Heart left ventricle (tissue), 16 donors: ENCODE results near the gene MB. TPM values are rescaled to one million over a fixed set of nuclear protein-coding genes. Genes with fewer than 3 reads are reported as not detected.

Experiments
- ATAC-seq, 4 donors: fragments of 200-7000 bp; cut with Tn5 transposase; one replicate each; pipeline ENCODE4 v1.9.1; 2020 to 2022; ENCODE audit warnings: moderate library complexity in 4 of 4, mild to moderate bottlenecking in 3 of 4, moderate number of reproducible peaks in 1 of 4
- DNase-seq, 5 donors: peaks; one replicate each; pipeline ENCODE4 v3.0.0-alpha.2; 2020
- H3K27ac ChIP-seq, 12 donors: fragments of 200-600 bp; sonication (generic) in 4 of 12; one replicate each; pipeline versions ENCODE4 v1.5.0 to v1.8.0; 2016 to 2022; ENCODE audit warnings: mild to moderate bottlenecking in 2 of 12
- H3K27me3 ChIP-seq, 9 donors: fragments of 200-600 bp; sonication (generic) in 2 of 9; one replicate each; pipeline versions ENCODE4 v1.5.1 to v1.8.0; 2016 to 2022; ENCODE audit warnings: mild to moderate bottlenecking in 3 of 9
- H3K36me3 ChIP-seq, 9 donors: fragments of 200-600 bp; sonication (generic) in 2 of 9; one replicate each; pipeline versions ENCODE4 v1.5.0 to v1.8.0; 2018 to 2022; ENCODE audit warnings: mild to moderate bottlenecking in 2 of 9
- H3K4me1 ChIP-seq, 12 donors: fragments of 200-600 bp; sonication (generic) in 4 of 12; one replicate each; pipeline versions ENCODE4 v1.5.0 to v1.8.0; 2016 to 2022; ENCODE audit warnings: mild to moderate bottlenecking in 3 of 12
- H3K4me3 ChIP-seq, 12 donors: fragments of 200-600 bp; sonication (generic) in 4 of 12; one replicate each; pipeline versions ENCODE4 v1.5.0 to v1.8.0; 2017 to 2022; ENCODE audit warnings: mild to moderate bottlenecking in 9 of 12, moderate library complexity in 4 of 12
- H3K9me3 ChIP-seq, 12 donors: fragments of 200-600 bp; sonication (generic) in 4 of 12; one replicate each; pipeline versions ENCODE4 v1.5.0 to v1.8.0; 2016 to 2022; ENCODE audit warnings: mild to moderate bottlenecking in 1 of 12
- POLR2A ChIP-seq, 2 donors: fragments of 450-650 bp; IDR thresholded peaks; one replicate each; pipeline ENCODE4 v1.6.1; 2017; ENCODE audit warnings: antibody characterized with exemption in 2 of 2, mild to moderate bottlenecking in 2 of 2, moderate library complexity in 2 of 2
- WGBS, 4 donors: extraction: QIAGEN DNeasy Blood & Tissue Kit in 2 of 4; methylation state at CpG; one replicate each; pipeline versions ENCODE4 v1.1.5 to v1.1.7; 2013 to 2018; 5-methylcytosine and 5-hydroxymethylcytosine counted together
- intact Hi-C, 10 donors: fragments of 100-400 bp; cut with DNase I; formaldehyde crosslinking; loops; one replicate each; pipeline versions ENCODE4 v1.11.1 to v1.14.2; 2022
- polyA plus RNA-seq, 2 donors: library from polyadenylated mRNA; stranded (reverse); fragments of 200-250 nt; gene quantifications; one replicate each; pipeline ENCODE4 v1.2.3, GENCODE V29; 2013
- total RNA-seq, 9 donors: library from RNA; depleted of rRNA in 2 of 9; stranded (reverse); fragments of >200 nt in 2 of 9; fragmentation: NEBNext Ultra II Directional in 3 of 9; extraction: Animal tissue kit (Norgen Biotek cat#: 25700) in 3 of 9; gene quantifications; one replicate each; pipeline versions ENCODE4 v1.1.0 to v1.2.4, GENCODE V29; 2016 to 2023
- TF ChIP-seq, protein P1 (sequence below), 12 donors: fragments of 200-600 bp; sonication (generic) in 4 of 12; IDR thresholded peaks; one replicate each; pipeline versions ENCODE4 v1.5.0 to v1.8.0; 2018 to 2022; ENCODE audit warnings: antibody characterized with exemption in 12 of 12, mild to moderate bottlenecking in 5 of 12
- donor health status: ischemic (EF 13 %, LVEDD 7.1; RV severe dilation, severe dysfunction).
- donor health status: healthy with polysubstance abuse.
- donor health status: DM: no; HTN: yes; CAD: no.
- donor health status: DM: no; HTN: no; CAD: no.
- donor health status: ischemic (EF 25% LVEDD 6.9; RV normal size, moderate dysfunction).
- donor health status: ischemic (EF 25% LVEDD 5.7; RV mildly dilated, moderate dysfunction).
- donor health status: healthy.
- donor health status: DM: yes; HTN: yes; CAD: no.
- donor health status: ischemic (EF 35%, LVEDD 5.7; RV mildly dilated, moderate dysfunction).
- donor health status: nonischemic (EF 11% LVEDD 7.7; RV severe dilation, severe dysfunction).
- donor health status: DM: yes; HTN: yes; CAD: no.
- donor health status: PGD.
- donor health status: ischemic (EF 29% LVEDD 5.4; RV normal size, mild dysfunction).
- donor health status: nonischemic (EF 23%, LVEDD 6.1; RV moderate dilation, normal function).

MB gene
- total and polyA plus RNA-seq, 11 donors, result 6,181 to 16,840 (median 13,341) TPM

DNA sequence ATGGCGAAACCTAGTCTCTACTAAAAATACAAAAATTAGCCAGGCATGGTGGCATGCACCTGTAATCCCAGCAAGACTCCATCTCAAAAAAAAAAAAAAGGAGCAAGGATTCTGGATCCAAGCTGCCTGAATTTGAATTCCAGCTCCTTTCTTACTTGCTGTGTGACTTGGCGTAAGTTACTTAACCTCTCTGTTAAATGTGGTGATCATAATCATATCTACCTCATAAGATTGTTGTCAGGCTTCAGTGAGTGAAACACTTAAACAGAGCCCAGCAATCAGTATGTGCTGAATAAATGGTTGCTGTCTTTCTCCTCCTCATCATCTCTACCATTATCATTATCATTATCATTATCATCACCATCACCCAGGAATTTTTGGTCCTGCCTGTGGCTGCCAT lies 2.7 kb downstream of the MB start:
- peak overlapping the region; percentile 39 to 86 (median 58) for H3K4me3 ChIP-seq
- H3K36me3 ChIP-seq, result peaks cover 0 to 21% (median 4%) of the 10 kb centered on the region in 9 donors
- DNase-seq (no peak), ATAC-seq (no peak)
- peaks cover 0 to 39% (median 13%) of the 10 kb centered on the region in 12 donors for H3K4me1 ChIP-seq
- peak overlapping the region; percentile 61 to 98 (median 90) for H3K27ac ChIP-seq
- peak in 1 of 2 donors; percentile 0 for TF ChIP-seq POLR2A (IDR thresholded peaks at IDR 0.05)
- TF ChIP-seq, protein P1, sequence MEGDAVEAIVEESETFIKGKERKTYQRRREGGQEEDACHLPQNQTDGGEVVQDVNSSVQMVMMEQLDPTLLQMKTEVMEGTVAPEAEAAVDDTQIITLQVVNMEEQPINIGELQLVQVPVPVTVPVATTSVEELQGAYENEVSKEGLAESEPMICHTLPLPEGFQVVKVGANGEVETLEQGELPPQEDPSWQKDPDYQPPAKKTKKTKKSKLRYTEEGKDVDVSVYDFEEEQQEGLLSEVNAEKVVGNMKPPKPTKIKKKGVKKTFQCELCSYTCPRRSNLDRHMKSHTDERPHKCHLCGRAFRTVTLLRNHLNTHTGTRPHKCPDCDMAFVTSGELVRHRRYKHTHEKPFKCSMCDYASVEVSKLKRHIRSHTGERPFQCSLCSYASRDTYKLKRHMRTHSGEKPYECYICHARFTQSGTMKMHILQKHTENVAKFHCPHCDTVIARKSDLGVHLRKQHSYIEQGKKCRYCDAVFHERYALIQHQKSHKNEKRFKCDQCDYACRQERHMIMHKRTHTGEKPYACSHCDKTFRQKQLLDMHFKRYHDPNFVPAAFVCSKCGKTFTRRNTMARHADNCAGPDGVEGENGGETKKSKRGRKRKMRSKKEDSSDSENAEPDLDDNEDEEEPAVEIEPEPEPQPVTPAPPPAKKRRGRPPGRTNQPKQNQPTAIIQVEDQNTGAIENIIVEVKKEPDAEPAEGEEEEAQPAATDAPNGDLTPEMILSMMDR (IDR thresholded peaks at IDR 0.05), result no peak
- intact Hi-C loops, result no loop called here
- H3K27me3 ChIP-seq, result no peaks in the 10 kb centered on the region
- no peaks in the 10 kb centered on the region for H3K9me3 ChIP-seq
- WGBS, 4 donors, result 56 to 79% (median 60%) methylated on average over 2 of the region's 2 CpGs

DNA sequence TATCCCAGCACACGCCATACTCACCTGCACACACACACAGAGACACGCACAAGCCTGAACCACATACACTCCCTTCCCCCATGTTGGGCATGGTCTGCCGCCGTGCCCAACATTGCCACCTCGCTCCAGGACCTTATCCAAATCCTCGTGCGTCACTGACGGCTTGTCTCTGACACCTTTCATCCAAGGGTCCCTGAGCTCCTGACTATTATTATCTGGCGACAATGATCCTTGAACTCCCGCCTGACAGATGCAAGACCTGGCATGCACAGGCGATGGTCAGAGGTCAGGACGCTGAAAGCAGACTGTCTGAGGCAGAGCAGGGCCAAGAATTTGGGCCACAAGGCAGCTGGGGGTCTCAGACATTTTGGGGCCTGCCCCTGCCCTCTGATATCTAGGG lies 4.2 kb downstream of the MB start:
- peak in 4 of 5 donors; percentile 74 to 87 (median 80) for DNase-seq
- TF ChIP-seq POLR2A (IDR thresholded peaks at IDR 0.05), result peak in 1 of 2 donors; percentile 42
- TF ChIP-seq, protein P1 (IDR thresholded peaks at IDR 0.05), result no peak
- no peaks in the 10 kb centered on the region for H3K27me3 ChIP-seq
- peaks cover 0 to 49% (median 13%) of the 10 kb centered on the region in 12 donors for H3K4me1 ChIP-seq
- H3K9me3 ChIP-seq, result no peaks in the 10 kb centered on the region
- peak overlapping the region; percentile 61 to 98 (median 90) for H3K27ac ChIP-seq
- WGBS, 4 donors, result 44 to 73% (median 61%) methylated on average over 12 of the region's 12 CpGs
- H3K4me3 ChIP-seq, result peak overlapping the region; percentile 11 to 86 (median 58)
- H3K36me3 ChIP-seq, result peaks cover 0 to 36% (median 4%) of the 10 kb centered on the region in 9 donors
- intact Hi-C loops, result no loop called here
- ATAC-seq, result peak; percentile 52 to 74 (median 68)

DNA sequence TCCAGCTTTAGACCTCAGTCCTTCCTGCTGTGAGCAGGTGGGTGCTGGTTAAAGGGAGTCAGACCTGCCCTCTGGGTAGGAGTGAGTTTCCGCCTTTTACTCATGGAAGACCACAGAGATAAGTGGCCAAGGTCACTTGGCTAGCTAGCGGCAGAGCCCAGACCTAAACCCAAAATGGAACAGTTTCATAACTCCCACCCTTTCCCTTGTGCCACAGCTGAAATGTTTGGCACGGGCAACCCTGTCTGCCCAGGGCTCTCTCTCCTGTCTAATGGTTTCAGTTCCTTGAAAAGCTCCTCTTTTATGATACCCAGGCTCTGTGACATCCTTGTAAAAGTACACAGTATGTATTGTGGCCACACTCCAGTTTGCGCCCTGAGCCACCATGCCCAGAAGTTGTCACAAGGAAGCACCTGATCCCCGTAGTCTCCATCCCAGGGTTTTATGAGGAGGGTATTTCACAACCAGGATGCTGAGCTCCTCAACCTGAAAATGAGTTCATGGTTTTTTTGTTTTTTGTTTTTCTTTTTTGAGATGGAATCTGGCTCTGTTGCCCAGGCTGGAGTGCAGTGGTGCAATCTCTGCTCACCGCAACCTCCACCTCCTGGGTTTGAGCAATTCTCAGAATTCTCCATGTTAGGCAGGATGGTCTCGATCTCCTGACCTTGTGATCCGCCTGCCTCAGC lies 5.1 kb downstream of the MB start:
- Histone ChIP-seq H3K27ac (peak overlapping the region; percentile 43 to 98 (median 90)), H3K27me3 (no peaks in the 10 kb centered on the region), H3K4me3 (peak overlapping the region in 11 of 12 donors; percentile 4 to 86 (median 56)), H3K36me3 (peaks cover 0 to 44% (median 4%) of the 10 kb centered on the region in 9 donors), H3K4me1 (peaks cover 0 to 53% (median 13%) of the 10 kb centered on the region in 12 donors), H3K9me3 (no peaks in the 10 kb centered on the region)
- WGBS, 4 donors, result 37 to 57% (median 50%) methylated on average over 8 of the region's 8 CpGs
- TF ChIP-seq, protein P1 (IDR thresholded peaks at IDR 0.05), result no peak
- no peak for TF ChIP-seq POLR2A (IDR thresholded peaks at IDR 0.05)
- DNase-seq (no peak), ATAC-seq (peak in 1 of 4 donors; percentile 0)
- intact Hi-C loops, result no loop called here

DNA sequence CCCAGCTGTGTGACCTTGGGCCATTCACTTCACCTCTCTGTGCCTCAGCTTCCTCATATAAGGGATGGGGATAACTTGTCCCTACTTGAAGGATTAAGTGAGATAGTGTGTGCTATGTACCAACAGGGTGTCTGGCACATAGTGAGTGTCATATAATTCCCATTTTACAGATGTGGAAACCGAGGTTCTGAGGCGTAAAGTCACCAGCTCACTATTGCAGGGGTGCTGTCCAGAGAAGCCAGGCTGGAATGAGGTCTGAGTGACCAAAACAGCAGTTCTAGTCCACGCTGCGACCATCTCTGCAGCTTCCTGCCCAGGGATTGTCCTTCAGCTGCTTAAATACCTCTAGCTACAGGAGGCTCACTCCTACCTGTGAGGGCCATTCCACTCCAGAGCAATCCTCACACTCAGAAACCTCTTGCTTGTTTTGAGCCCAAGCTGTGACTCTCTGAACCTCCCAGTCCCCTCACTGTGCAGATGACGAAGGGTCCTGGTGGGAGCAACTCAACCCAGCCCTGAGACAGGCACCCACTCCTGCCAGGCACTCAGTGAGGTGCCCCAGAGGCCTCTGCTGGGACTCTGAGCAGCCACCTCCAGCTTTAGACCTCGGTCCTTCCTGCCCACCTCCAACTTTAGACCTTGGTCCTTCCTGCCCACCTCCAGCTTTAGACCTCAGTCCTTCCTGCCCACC lies 5.8 kb downstream of the MB start:
- no peaks in the 10 kb centered on the region for H3K9me3 ChIP-seq
- 69 to 75% (median 71%) methylated on average over 6 of the region's 6 CpGs for WGBS, 4 donors
- peak overlapping the region in 10 of 12 donors; percentile 4 to 86 (median 56) for H3K4me3 ChIP-seq
- peaks cover 0 to 60% (median 19%) of the 10 kb centered on the region in 12 donors for H3K4me1 ChIP-seq
- H3K27me3 ChIP-seq, result no peaks in the 10 kb centered on the region
- peak in 1 of 4 donors; percentile 0 for ATAC-seq
- intact Hi-C loops, result no loop called here
- H3K36me3 ChIP-seq, result peaks cover 0 to 49% (median 4%) of the 10 kb centered on the region in 9 donors
- peak overlapping the region; percentile 43 to 98 (median 90) for H3K27ac ChIP-seq
- TF ChIP-seq, protein P1 (IDR thresholded peaks at IDR 0.05), result no peak
- TF ChIP-seq POLR2A (IDR thresholded peaks at IDR 0.05), result no peak
- no peak for DNase-seq
